K562 (cell line): ENCODE results near the gene DCAF5. TPM values are rescaled to one million over a fixed set of nuclear protein-coding genes. Genes with fewer than 3 reads are reported as not detected.

Experiments
- ATAC-seq: fragments of 200-7000 bp; cut with Tn5 transposase; 3 replicates; pipeline ENCODE4 v1.9.1; 2020; ENCODE audit warnings: moderate library complexity
- BruUV-seq: library from RNA; stranded (reverse); fragments of 400-500 nt; replicated peaks from 2 replicates; lab custom pipeline; 2021; lab: Mats Ljungman, UMichigan
- CTCF ChIA-PET: fragments of 300-600 bp; formaldehyde crosslinking; extraction: SDS; loops from one replicate; lab custom pipeline; 2021; ENCODE audit warnings: low intra/inter-chr PET ratio; lab: Yijun Ruan, JAX
- POLR2A ChIA-PET: fragments of 300-600, 350-650 bp; sonication (Branson Sonifier 250); formaldehyde crosslinking; extraction: SDS; loops from one replicate; lab custom pipeline; 2021; ENCODE audit warnings: antibody characterized with exemption, inconsistent platforms; lab: Yijun Ruan, JAX
- DNase-seq, 4 experiments: peaks; one replicate each; pipeline versions ENCODE4 v3.0.0 to v3.0.0-alpha.2; 2011 to 2018; ENCODE audit warnings: low spot score in 3 of 4, mixed read lengths in 3 of 4; ENCODE audit errors: extremely low read depth in 1 of 4
- FAIRE-seq: peaks from 2 replicates; lab custom pipeline; 2011; peaks lifted over from hg19 to GRCh38; lab: Jason Lieb, UNC
- H2AFZ ChIP-seq: 2 replicates; pipeline ENCODE4 v1.6.0; 2011; ENCODE audit warnings: low read depth, low read length, control low read depth, inconsistent platforms
- H3K27ac ChIP-seq: fragments of 200-600 bp; 3 replicates; pipeline ENCODE4 v1.8.0; 2011; ENCODE audit warnings: low read depth, mild to moderate bottlenecking, control low read depth, inconsistent platforms, low read length, moderate library complexity, mixed read lengths; ENCODE audit errors: extremely low read depth
- H3K27me3 ChIP-seq, 2 experiments: fragments of 300-600 bp in 1 of 2; 2 replicates in 1 of 2; 3 replicates in 1 of 2; pipeline versions ENCODE4 v1.6.0 to v1.8.0; 2011; ENCODE audit warnings: inconsistent platforms in 2 of 2, low read length in 2 of 2, mild to moderate bottlenecking in 1 of 2, mixed read lengths in 1 of 2, moderate library complexity in 1 of 2; ENCODE audit not compliant: control insufficient read depth in 2 of 2, insufficient read depth in 2 of 2
- H3K36me3 ChIP-seq: fragments of 300-600 bp; 3 replicates; pipeline ENCODE4 v1.8.0; 2011; ENCODE audit warnings: mild to moderate bottlenecking, low read length, inconsistent platforms; ENCODE audit not compliant: control insufficient read depth, insufficient read depth
- H3K4me1 ChIP-seq, 2 experiments: fragments of 200-600 bp in 1 of 2; replicated peaks in 1 of 2; 2 replicates in 1 of 2; 3 replicates in 1 of 2; pipeline versions ENCODE4 v1.5.1 to v1.8.0; 2011; ENCODE audit warnings: inconsistent platforms in 2 of 2, low read length in 2 of 2, mild to moderate bottlenecking in 1 of 2, mixed read lengths in 1 of 2, moderate library complexity in 1 of 2; ENCODE audit not compliant: control insufficient read depth in 2 of 2, insufficient read depth in 2 of 2
- H3K4me2 ChIP-seq: 2 replicates; pipeline ENCODE4 v1.6.1; 2011; ENCODE audit warnings: low read length, control low read depth, inconsistent platforms, mixed read lengths; ENCODE audit not compliant: insufficient read depth
- H3K4me3 ChIP-seq: fragments of 200-600 bp; sonication (generic), shearing (Covaris generic); 2 replicates; pipeline ENCODE4 v1.5.1; 2016; ENCODE audit warnings: control low read depth, inconsistent platforms
- H3K79me2 ChIP-seq: fragments of 200-600 bp; 3 replicates; pipeline ENCODE4 v1.8.0; 2011; ENCODE audit warnings: low read length, inconsistent platforms; ENCODE audit not compliant: control insufficient read depth, insufficient read depth
- H3K9ac ChIP-seq, 2 experiments: 2 replicates each; pipeline versions ENCODE4 v1.6.0 to v1.6.1; 2011; ENCODE audit warnings: low read depth in 2 of 2, low read length in 2 of 2, control low read depth in 1 of 2, inconsistent platforms in 1 of 2, mild to moderate bottlenecking in 1 of 2, mixed read lengths in 1 of 2; ENCODE audit not compliant: insufficient read depth in 1 of 2
- H3K9me1 ChIP-seq: one replicate; pipeline ENCODE4 v1.6.0; 2011; ENCODE audit warnings: inconsistent platforms, mild to moderate bottlenecking, low read length, moderate library complexity; ENCODE audit not compliant: control insufficient read depth, insufficient read depth
- H3K9me3 ChIP-seq: replicated peaks from 2 replicates; pipeline ENCODE4 v1.5.1; 2011; ENCODE audit warnings: low read depth, low read length, inconsistent platforms; ENCODE audit not compliant: control insufficient read depth, insufficient read depth
- H4K20me1 ChIP-seq: replicated peaks from 2 replicates; pipeline ENCODE4 v1.6.1; 2011; ENCODE audit warnings: low read length, inconsistent platforms, mixed read lengths; ENCODE audit not compliant: control insufficient read depth, insufficient read depth
- BDP1 ChIP-seq: IDR thresholded peaks from 3 replicates; pipeline ENCODE4 v1.6.1; 2011; ENCODE audit not compliant: insufficient read length, insufficient read depth
- EHMT2 ChIP-seq: fragments of 450-650 bp; IDR thresholded peaks from 2 replicates; pipeline ENCODE4 v1.6.1; 2018; ENCODE audit warnings: antibody characterized with exemption
- ETS1 ChIP-seq: conservative IDR thresholded peaks from 2 replicates; pipeline ENCODE4 v1.6.1; 2011; ENCODE audit warnings: low read depth, mild to moderate bottlenecking, low read length; ENCODE audit not compliant: control insufficient read depth
- KAT2B ChIP-seq: IDR thresholded peaks from one replicate; pipeline ENCODE4 v1.6.1; 2012; ENCODE audit warnings: low read depth, mild to moderate bottlenecking, control low read depth, inconsistent platforms, low read length, moderate library complexity
- MTA3 ChIP-seq: fragments of 450-650 bp; formaldehyde crosslinking; IDR thresholded peaks from 2 replicates; pipeline ENCODE4 v1.6.1; 2017; ENCODE audit warnings: mild to moderate bottlenecking, borderline replicate concordance
- NR4A1 ChIP-seq, 2 experiments: fragments of 250-450 bp in 1 of 2; fragments of 450-650 bp in 1 of 2; sonication (Bioruptor Pico) in 1 of 2; IDR thresholded peaks; 2 replicates each; pipeline versions ENCODE4 v1.4.0 to v1.6.1; 2016 to 2020; ENCODE audit warnings: mild to moderate bottlenecking in 2 of 2, missing compliant biosample characterization in 1 of 2, missing genetic modification characterization in 1 of 2, moderate library complexity in 1 of 2
- PTRF ChIP-seq: fragments of 450-650 bp; IDR thresholded peaks from 2 replicates; pipeline ENCODE4 v1.6.1; 2016; ENCODE audit warnings: mild to moderate bottlenecking, missing genetic modification characterization, missing compliant biosample characterization
- RFX5 ChIP-seq: IDR thresholded peaks from 2 replicates; pipeline ENCODE4 v1.6.1; 2011; ENCODE audit warnings: low read depth, mild to moderate bottlenecking, improper control_type of control experiment, low read length
- TCF15 ChIP-seq: fragments of 250-450 bp; sonication (Bioruptor Pico); IDR thresholded peaks from 2 replicates; pipeline ENCODE4 v1.8.0; 2022; ENCODE audit warnings: moderate library complexity, mild to moderate bottlenecking, inconsistent platforms
- XRCC4 ChIP-seq: IDR thresholded peaks from one replicate; pipeline ENCODE4 v1.6.1; 2011; ENCODE audit not compliant: insufficient read depth, insufficient read length; ENCODE audit errors: extremely low read depth
- ZBTB26 ChIP-seq: fragments of 450-650 bp; formaldehyde crosslinking; IDR thresholded peaks from 2 replicates; pipeline ENCODE4 v1.4.0; 2022; ENCODE audit warnings: missing genetic modification characterization
- ZBTB33 ChIP-seq: sonication (generic); formaldehyde crosslinking; IDR thresholded peaks from 2 replicates; pipeline ENCODE4 v1.8.1; 2023; ENCODE audit warnings: mild to moderate bottlenecking, missing genetic modification reagents
- ZFP30 ChIP-seq: fragments of 250-450 bp; sonication (Bioruptor Pico); IDR thresholded peaks from 2 replicates; pipeline ENCODE4 v1.8.0; 2022; ENCODE audit warnings: moderate library complexity, mild to moderate bottlenecking, inconsistent platforms, borderline replicate concordance
- ZNF431 ChIP-seq: sonication (generic); formaldehyde crosslinking; IDR thresholded peaks from 2 replicates; pipeline ENCODE4 v1.8.0; 2022; ENCODE audit warnings: mild to moderate bottlenecking, missing genetic modification reagents
- ZNF507 ChIP-seq: conservative IDR thresholded peaks from 2 replicates; pipeline ENCODE4 v1.6.1; 2017; ENCODE audit warnings: missing genetic modification characterization, missing compliant biosample characterization
- ZNF766 ChIP-seq: fragments of 200-800 bp; sonication (Bioruptor generic); conservative IDR thresholded peaks from 2 replicates; pipeline ENCODE4 v1.6.1; 2016; ENCODE audit warnings: missing genetic modification characterization, missing compliant biosample characterization
- ZNF830 ChIP-seq: fragments of 250-450 bp; sonication (Bioruptor Pico); IDR thresholded peaks from 2 replicates; pipeline ENCODE4 v1.5.0; 2021; ENCODE audit warnings: mild to moderate bottlenecking
- WGBS: fragments of 100-300 bp; shearing (Covaris generic); methylation state at CpG from one replicate; pipeline ENCODE4 v1.1.6; 2016; ENCODE audit warnings: low coverage, mixed read lengths; ENCODE audit not compliant: insufficient coverage; ENCODE audit errors: missing lambda C conversion rate; 5-methylcytosine and 5-hydroxymethylcytosine counted together
- in situ Hi-C: fragments of 300-500 bp; cut with MboI; formaldehyde crosslinking; loops from 4 replicates; pipeline ENCODE4 v1.15.0; 2018; ENCODE audit warnings: inconsistent platforms, mixed read lengths
- intact Hi-C: fragments of 100-400 bp; cut with micrococcal nuclease; formaldehyde crosslinking; loops from 2 replicates; pipeline ENCODE4 v1.14.2; 2022
- polyA plus RNA-seq, 8 experiments: library from polyadenylated mRNA; depleted of rRNA in 4 of 8; stranded (reverse) in 5 of 8; unstranded in 3 of 8; fragments of >200 nt; fragmentation: Nextera tagmentation in 2 of 8; fragmentation: Illumina TruSeq in 1 of 8; extraction: Ambion mirVana in 2 of 8; extraction: Trizol in 1 of 8; gene quantifications; 2 replicates each; pipeline versions ENCODE4 v1.2.1 to v1.2.3, GENCODE V29; 2011 to 2014; ENCODE audit warnings: inconsistent platforms in 1 of 8, missing spikeins in 1 of 8
- total RNA-seq, 7 experiments: library from RNA; depleted of rRNA in 6 of 7; stranded (reverse); fragments of >200 nt in 6 of 7; fragmentation: Illumina TruSeq in 2 of 7; extraction: Trizol in 2 of 7; gene quantifications; 2 replicates each; pipeline versions ENCODE4 v1.2.1 to v1.2.3, GENCODE V29; 2011 to 2021; ENCODE audit warnings: low replicate concordance in 1 of 7

DCAF5 gene
- total and polyA plus RNA-seq, 9 of the 15 experiments (the other 6 are each of a cell fraction or from before 2014, with no cell fraction given), result 5.6 to 24.1 (median 12.7) TPM

GRCh38 chr14:69139743-69140142, 13.2 kb downstream of the DCAF5 start:
- Histone ChIP-seq H3K9me1 (no peaks in the 10 kb centered on the region), H3K27ac (no peak overlapping the region), H3K79me2 (peaks cover 28% of the 10 kb centered on the region; the same call in 2 of the 3 replicates), H3K9ac (no peak overlapping the region), H3K4me1 (no peaks in the 10 kb centered on the region; a peak in 1 of 5 replicates), H3K27me3 (no peaks in the 10 kb centered on the region), H4K20me1 (no peaks in the 10 kb centered on the region), H3K36me3 (no peaks in the 10 kb centered on the region), H3K4me2 (no peak overlapping the region), H2AFZ (no peak overlapping the region), H3K9me3 (no peaks in the 10 kb centered on the region), H3K4me3 (no peak overlapping the region)
- 89% methylated on average over 7 of the region's 7 CpGs for WGBS
- FAIRE-seq, result no peak
- in situ Hi-C loops, result no loop called here
- POLR2A ChIA-PET, result interaction anchor here (2.5 kb wide), 1 partner anchor 10 kb away, joined by 12 read pairs; no protein-coding TSS in a partner anchor
- no peak for DNase-seq
- intact Hi-C loops, result no loop called here
- no TSS peak for BruUV-seq
- CTCF ChIA-PET, result no interaction called here
- no peak for ATAC-seq
- TF ChIP-seq KAT2B, result no peak
- TF ChIP-seq PTRF, result no peak
- no peak for TF ChIP-seq NR4A1 (CRISPR knock-in tag; IDR thresholded peaks at IDR 0.05)
- no peak for TF ChIP-seq NR4A1 (tag; IDR thresholded peaks at IDR 0.05)
- TF ChIP-seq ZFP30 (CRISPR knock-in tag), result no peak
- no peak for TF ChIP-seq TCF15 (CRISPR knock-in tag)
- TF ChIP-seq ZBTB33, result no peak
- no peak for TF ChIP-seq ETS1
- TF ChIP-seq ZNF431 (CRISPR knock-in tag), result no peak
- TF ChIP-seq BDP1, result no peak
- TF ChIP-seq ZNF507 (tag), result no peak
- no peak for TF ChIP-seq ZBTB26 (CRISPR knock-in tag)
- no peak for TF ChIP-seq ZNF830 (CRISPR knock-in tag)
- TF ChIP-seq RFX5, result no peak
- no peak for TF ChIP-seq XRCC4
- TF ChIP-seq ZNF766, result no peak
- TF ChIP-seq EHMT2, result no peak
- no peak for TF ChIP-seq MTA3
